ENCODE data around the gene EEFSEC. TPM values are rescaled to one million over a fixed set of nuclear protein-coding genes. Genes with fewer than 3 reads are reported as not detected.

The EEFSEC gene
- total and polyA plus RNA-seq, 2 experiments from 2014 or later, result 10.1 to 16.2 TPM

GRCh38 chr3:128368626-128369025, 215.3 kb downstream of the EEFSEC start:
- Histone ChIP-seq H3K9me2 (ENCODE audit: insufficient read depth) (no peaks in the 10 kb centered on the region), H3K27ac (ENCODE audit: low read depth) (no peak overlapping the region), H3K36me3 (ENCODE audit: insufficient read depth) (no peaks in the 10 kb centered on the region; the same call in 1 of the 2 replicates), H3K4me3 (no peak overlapping the region), H3K4me1 (ENCODE audit: insufficient read depth) (no peaks in the 10 kb centered on the region), H4K20me1 (replicated peaks; ENCODE audit: insufficient read depth) (no peaks in the 10 kb centered on the region; the same call in 1 of the 2 replicates), H3K79me2 (replicated peaks; ENCODE audit: insufficient read depth) (no peaks in the 10 kb centered on the region), H2AFZ (no peak overlapping the region), H3K4me2 (no peak overlapping the region), H3F3A (replicated peaks; ENCODE audit: low read depth) (no peaks in the 10 kb centered on the region), H3K27me3 (ENCODE audit: insufficient read depth) (no peaks in the 10 kb centered on the region)
- Mint-ChIP-seq H3K4me1 (peaks cover 14% of the 10 kb centered on the region), H3K27me3 (ENCODE audit: insufficient read depth, low read depth, poor library complexity) (peaks cover 7% of the 10 kb centered on the region), H3K4me3 (no peak overlapping the region), H3K27ac (no peak overlapping the region), H3K9me3 (no peaks in the 10 kb centered on the region), H3K36me3 (ENCODE audit: low read depth) (no peaks in the 10 kb centered on the region)
- ATAC-seq, result no peak
- DNase-seq (ENCODE audit: low spot score), result no peak
- TF ChIP-seq EZH2phosphoT487 (IDR thresholded peaks at IDR 0.05; ENCODE audit: unreplicated experiment) (no peak), POLR2AphosphoS5 (IDR thresholded peaks at IDR 0.05; ENCODE audit: low read depth) (no peak), ETS1 (IDR thresholded peaks at IDR 0.05) (no peak), NANOG (IDR thresholded peaks at IDR 0.05; ENCODE audit: borderline replicate concordance) (no peak), ZNF114 (CRISPR knock-in tag; IDR thresholded peaks at IDR 0.05) (no peak), JUNB (IDR thresholded peaks at IDR 0.05; ENCODE audit: unreplicated experiment) (no peak)

GRCh38 chr3:128369121-128369703, 215.9 kb downstream of the EEFSEC start:
- ATAC-seq, result no peak
- Histone ChIP-seq H4K20me1 (replicated peaks; ENCODE audit: insufficient read depth) (no peaks in the 10 kb centered on the region; the same call in 1 of the 2 replicates), H2AFZ (no peak overlapping the region), H3K9me2 (ENCODE audit: insufficient read depth) (no peaks in the 10 kb centered on the region), H3K4me3 (no peak overlapping the region), H3K36me3 (ENCODE audit: insufficient read depth) (no peaks in the 10 kb centered on the region; the same call in 1 of the 2 replicates), H3K79me2 (replicated peaks; ENCODE audit: insufficient read depth) (no peaks in the 10 kb centered on the region), H3K27ac (ENCODE audit: low read depth) (no peak overlapping the region), H3K4me1 (ENCODE audit: insufficient read depth) (no peaks in the 10 kb centered on the region), H3K27me3 (ENCODE audit: insufficient read depth) (no peaks in the 10 kb centered on the region), H3F3A (replicated peaks; ENCODE audit: low read depth) (no peaks in the 10 kb centered on the region), H3K4me2 (no peak overlapping the region)
- TF ChIP-seq ZNF331 (CRISPR knock-in tag; IDR thresholded peaks at IDR 0.05; ENCODE audit: low read depth) (no peak), CTCF (conservative IDR thresholded peaks at IDR 0.05; ENCODE audit: low read depth in 2 of 2) (no peak), ZNF462 (CRISPR knock-in tag; IDR thresholded peaks at IDR 0.05) (no peak), ETS1 (IDR thresholded peaks at IDR 0.05) (no peak), EZH2 (IDR thresholded peaks at IDR 0.05; ENCODE audit: low read depth, unreplicated experiment) (no peak), POLR2AphosphoS5 (IDR thresholded peaks at IDR 0.05; ENCODE audit: low read depth) (no peak), NANOG (IDR thresholded peaks at IDR 0.05; ENCODE audit: borderline replicate concordance) (no peak)
- Mint-ChIP-seq H3K9me3 (no peaks in the 10 kb centered on the region), H3K27ac (no peak overlapping the region), H3K4me3 (no peak overlapping the region), H3K36me3 (ENCODE audit: low read depth) (no peaks in the 10 kb centered on the region), H3K4me1 (peaks cover 14% of the 10 kb centered on the region), H3K27me3 (ENCODE audit: insufficient read depth, low read depth, poor library complexity) (peaks cover 5% of the 10 kb centered on the region)
- DNase-seq (ENCODE audit: low spot score), result no peak
